B cell (primary cell): ENCODE results near the gene MDC1. TPM values are rescaled to one million over a fixed set of nuclear protein-coding genes. Genes with fewer than 3 reads are reported as not detected.

Source experiments
- ATAC-seq: fragments of 200-7000 bp; cut with Tn5 transposase; one replicate; pipeline ENCODE4 v1.10.0; 2021; ENCODE audit warnings: low read depth, mild to moderate bottlenecking, moderate number of reproducible peaks, moderate library complexity
- CTCF ChIA-PET: fragments of 350-600 bp; sonication (Branson Sonifier 250); formaldehyde crosslinking; loops from one replicate; lab custom pipeline; 2021; ENCODE audit warnings: antibody characterized with exemption, inconsistent platforms; lab: Charles Lee
- POLR2A ChIA-PET: fragments of 350-600 bp; sonication (Branson Sonifier 250); formaldehyde crosslinking; loops from one replicate; lab custom pipeline; 2021; ENCODE audit warnings: antibody characterized with exemption; lab: Charles Lee
- DNase-seq: peaks from one replicate; pipeline ENCODE4 v3.0.0; 2013
- H2AFZ ChIP-seq: 2 replicates; pipeline ENCODE4 v1.6.1; 2012; ENCODE audit warnings: mild to moderate bottlenecking, low read depth, low read length; ENCODE audit not compliant: insufficient read depth, poor library complexity, severe bottlenecking
- H3K27ac ChIP-seq, 2 donors: 1 replicate in 1 of 2; 2 replicates in 1 of 2; pipeline ENCODE4 v1.5.1; 2012 to 2013; ENCODE audit warnings: low read length in 2 of 2, mild to moderate bottlenecking in 2 of 2, moderate library complexity in 1 of 2
- H3K27me3 ChIP-seq, 4 experiments: fragments of 200-600 bp in 1 of 4; sonication (generic) in 1 of 4; replicated peaks in 1 of 4; 1 replicate in 2 of 4; 2 replicates in 2 of 4; pipeline versions ENCODE4 v1.6.1 to v1.7.0; 2013 to 2016; ENCODE audit warnings: low read length in 3 of 4, mild to moderate bottlenecking in 2 of 4, mixed read lengths in 1 of 4, moderate library complexity in 1 of 4; ENCODE audit not compliant: insufficient read depth in 4 of 4, control insufficient read depth in 3 of 4; ENCODE audit errors: control extremely low read depth in 1 of 4
- H3K36me3 ChIP-seq, 2 experiments: replicated peaks in 1 of 2; 1 replicate in 1 of 2; 2 replicates in 1 of 2; pipeline versions ENCODE4 v1.6.1 to v1.7.1; 2013; ENCODE audit warnings: low read length in 1 of 2; ENCODE audit not compliant: insufficient read depth in 2 of 2, control insufficient read depth in 1 of 2; ENCODE audit errors: control extremely low read depth in 1 of 2, extremely low read depth in 1 of 2
- H3K4me1 ChIP-seq, 2 donors: fragments of 200-600 bp in 1 of 2; sonication (generic) in 1 of 2; 1 replicate in 1 of 2; 2 replicates in 1 of 2; pipeline versions ENCODE4 v1.5.1 to v1.6.1; 2013 to 2017; ENCODE audit warnings: low read length in 2 of 2; ENCODE audit not compliant: control insufficient read depth in 2 of 2, insufficient read depth in 2 of 2
- H3K4me2 ChIP-seq: replicated peaks from 2 replicates; pipeline ENCODE3; 2012; ENCODE audit warnings: mild to moderate bottlenecking, low read depth, low read length; ENCODE audit not compliant: poor library complexity, severe bottlenecking
- H3K4me3 ChIP-seq, 5 experiments: fragments of 200-600 bp in 1 of 5; sonication (generic) in 1 of 5; 1 replicate in 3 of 5; 2 replicates in 2 of 5; pipeline versions ENCODE4 v1.5.1 to v1.7.0; 2011 to 2016; ENCODE audit warnings: low read length in 4 of 5, mild to moderate bottlenecking in 4 of 5, low read depth in 2 of 5, control low read depth in 1 of 5, moderate library complexity in 1 of 5; ENCODE audit not compliant: insufficient read depth in 1 of 5; ENCODE audit errors: control extremely low read depth in 1 of 5, extremely low read depth in 1 of 5
- H3K79me2 ChIP-seq: fragments of 200-600 bp; sonication (generic); one replicate; pipeline ENCODE4 v1.6.0; 2016; ENCODE audit warnings: low read length; ENCODE audit not compliant: control insufficient read depth, insufficient read depth
- H3K9ac ChIP-seq: fragments of 200-600 bp; sonication (generic); 2 replicates; pipeline ENCODE4 v1.6.1; 2017; ENCODE audit warnings: mild to moderate bottlenecking, low read length, moderate library complexity
- H3K9me3 ChIP-seq, 3 donors: one replicate each; pipeline versions ENCODE4 v1.6.1 to v1.7.1; 2013; ENCODE audit warnings: low read length in 2 of 3; ENCODE audit not compliant: control insufficient read depth in 2 of 3, insufficient read depth in 1 of 3; ENCODE audit errors: control extremely low read depth in 1 of 3
- H4K20me1 ChIP-seq: 2 replicates; pipeline ENCODE4 v1.6.0; 2012; ENCODE audit warnings: mild to moderate bottlenecking, low read length; ENCODE audit not compliant: insufficient read depth, control insufficient read depth, poor library complexity, severe bottlenecking
- H3K27ac Mint-ChIP-seq: one replicate; pipeline ENCODE4 v1.8.0; 2021; ENCODE audit warnings: mixed read lengths
- H3K27me3 Mint-ChIP-seq: one replicate; pipeline ENCODE4 v1.8.0; 2021; ENCODE audit warnings: mixed read lengths
- H3K4me1 Mint-ChIP-seq: one replicate; pipeline ENCODE4 v1.8.0; 2021; ENCODE audit warnings: mixed read lengths
- H3K4me3 Mint-ChIP-seq: one replicate; pipeline ENCODE4 v1.8.0; 2021; ENCODE audit warnings: mixed read lengths
- H3K9me3 Mint-ChIP-seq: one replicate; pipeline ENCODE4 v1.8.0; 2022; ENCODE audit warnings: mixed read lengths; ENCODE audit not compliant: insufficient read depth
- CTCF ChIP-seq: fragments of 200-600 bp; IDR thresholded peaks from one replicate; pipeline ENCODE4 v1.8.0; 2022; ENCODE audit warnings: antibody characterized with exemption, mild to moderate bottlenecking
- EZH2 ChIP-seq: IDR thresholded peaks from 2 replicates; pipeline ENCODE4 v1.6.1; 2012; ENCODE audit warnings: borderline replicate concordance, low read depth, mild to moderate bottlenecking, moderate library complexity, low read length; ENCODE audit not compliant: insufficient read depth, poor library complexity, severe bottlenecking
- WGBS: methylation state at CpG from one replicate; pipeline ENCODE4 v1.1.5; 2013; ENCODE audit warnings: missing lambda C conversion rate; ENCODE audit not compliant: insufficient coverage; 5-methylcytosine and 5-hydroxymethylcytosine counted together
- intact Hi-C: fragments of 100-400 bp; cut with micrococcal nuclease; formaldehyde crosslinking; loops from one replicate; pipeline ENCODE4 v1.10.0; 2022
- polyA plus RNA-seq: library from polyadenylated mRNA; depleted of rRNA; stranded (reverse); fragments of >200 nt; gene quantifications from 2 replicates; pipeline ENCODE4 v1.2.3, GENCODE V29; 2012
- total RNA-seq, 2 donors: library from RNA; stranded (reverse); fragments of 120-200 nt in 1 of 2; gene quantifications; 1 replicate in 1 of 2; 2 replicates in 1 of 2; pipeline versions ENCODE4 v1.2.3 to v1.2.4, GENCODE V29; 2013 to 2022

Gene MDC1
- total and polyA plus RNA-seq, 2 donors (not counting 1 experiment from before 2014, with no cell fraction given), result 24.9 to 87.4 TPM

DNA sequence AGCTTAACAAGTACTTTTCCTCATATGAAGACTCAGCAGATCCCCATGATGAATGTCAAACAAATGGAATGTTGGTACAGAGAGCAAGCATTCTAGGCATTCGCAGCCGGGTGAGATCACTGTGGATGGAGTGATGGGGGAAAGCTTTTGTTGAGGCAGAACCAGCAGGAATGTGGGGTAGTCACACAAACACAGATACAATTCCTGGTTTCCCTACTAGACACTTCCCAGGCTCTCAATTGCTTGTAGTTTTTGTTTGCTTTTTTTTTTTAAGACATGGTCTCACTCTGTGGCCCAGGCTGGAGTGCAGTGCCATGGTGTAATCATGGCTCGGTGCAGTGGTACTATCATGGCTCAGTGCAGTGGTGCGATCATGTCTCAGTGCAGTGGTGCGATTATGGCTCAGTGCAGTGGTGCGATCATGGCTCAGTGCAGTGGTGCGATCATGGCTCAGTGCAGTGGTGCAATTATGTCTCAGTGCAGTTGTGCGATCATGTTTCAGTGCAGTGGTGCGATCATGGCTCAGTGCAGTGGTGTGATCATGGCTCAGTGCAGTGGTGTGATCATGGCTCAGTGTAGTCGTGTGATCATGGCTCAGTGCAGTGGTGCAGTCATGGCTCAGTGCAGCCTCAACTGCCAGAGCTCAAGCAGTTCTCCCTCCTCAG is 42.6 kb upstream of the MDC1 start:
- 77% methylated on average over 8 of the region's 10 CpGs for WGBS
- Histone ChIP-seq H3K4me2 (no peak overlapping the region), H3K4me1 (peaks cover 12 to 13% of the 10 kb centered on the region in 2 donors), H3K9ac (no peak overlapping the region), H3K9me3 (peaks cover 0 to 7% (median 0%) of the 10 kb centered on the region in 3 donors), H3K27me3 (peaks cover 0 to 9% (median 1%) of the 10 kb centered on the region in 4 experiments), H3K36me3 (no peaks in the 10 kb centered on the region), H3K27ac (no peak overlapping the region), H2AFZ (no peak overlapping the region), H3K79me2 (no peaks in the 10 kb centered on the region), H4K20me1 (no peaks in the 10 kb centered on the region), H3K4me3 (no peak overlapping the region)
- ATAC-seq (no peak), DNase-seq (no peak)
- H3K4me1 Mint-ChIP-seq, result peaks cover 14% of the 10 kb centered on the region
- H3K9me3 Mint-ChIP-seq, result peaks cover 3% of the 10 kb centered on the region
- intact Hi-C loops, result no loop called here
- no peak overlapping the region for H3K4me3 Mint-ChIP-seq
- no peak for TF ChIP-seq CTCF
- TF ChIP-seq EZH2, result no peak
- peaks cover 17% of the 10 kb centered on the region for H3K27me3 Mint-ChIP-seq
- CTCF ChIA-PET, result interaction anchor here (0.6 to 2.2 kb wide), 4 partner anchors 13 to 62 kb away, joined by 3 to 8 read pairs (median 4); no protein-coding TSS in a partner anchor
- POLR2A ChIA-PET, result no interaction called here
- no peak overlapping the region for H3K27ac Mint-ChIP-seq

DNA sequence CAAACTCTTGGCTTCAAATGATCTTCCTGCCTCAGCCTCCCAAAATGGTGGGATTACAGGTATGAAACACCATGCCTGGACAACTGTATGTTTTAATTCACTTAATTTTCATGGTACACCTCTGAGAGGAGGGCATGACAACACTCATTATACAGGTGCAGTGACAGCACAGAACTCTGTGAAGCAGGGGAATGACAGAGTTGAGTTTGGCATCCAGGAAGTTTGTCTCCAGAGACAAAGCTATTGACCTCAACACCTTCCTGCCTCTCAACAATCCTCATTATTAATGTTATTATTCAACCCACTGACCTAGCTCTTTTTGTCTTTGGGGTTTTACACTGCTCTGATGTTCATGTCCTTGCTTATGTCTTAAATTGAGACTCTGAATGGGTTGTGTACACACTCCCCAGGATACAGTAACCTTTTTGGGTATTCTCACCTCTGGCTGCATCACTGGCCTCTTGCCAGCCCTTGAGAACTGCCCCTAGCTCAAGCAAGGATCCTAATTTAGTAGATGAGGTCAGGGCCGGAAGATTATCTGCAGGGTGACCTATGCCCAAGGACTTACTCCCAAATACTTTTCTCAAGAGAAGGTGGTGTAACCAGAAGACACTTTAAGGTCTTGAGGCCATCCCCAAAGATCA is 40.3 kb upstream of the MDC1 start:
- no peak overlapping the region for H3K27ac Mint-ChIP-seq
- H3K4me3 Mint-ChIP-seq, result no peak overlapping the region

More for the DNA sequence above, 40.3 kb upstream of the MDC1 start:
- DNase-seq (no peak), ATAC-seq (no peak)
- H2AFZ ChIP-seq, result no peak overlapping the region
- no peak overlapping the region for H3K27ac ChIP-seq
- peaks cover 12 to 13% of the 10 kb centered on the region in 2 donors for H3K4me1 ChIP-seq
- H4K20me1 ChIP-seq, result no peaks in the 10 kb centered on the region
- H3K9me3 Mint-ChIP-seq, result no peaks in the 10 kb centered on the region
- TF ChIP-seq EZH2 (no peak), CTCF (no peak)
- POLR2A ChIA-PET, result no interaction called here
- H3K27me3 Mint-ChIP-seq, result peaks cover 2% of the 10 kb centered on the region
- H3K4me2 ChIP-seq, result no peak overlapping the region
- H3K36me3 ChIP-seq, result no peaks in the 10 kb centered on the region
- H3K9me3 ChIP-seq, result peaks cover 0 to 7% (median 0%) of the 10 kb centered on the region in 3 donors
- H3K9ac ChIP-seq, result no peak overlapping the region
- no CpG with 5 or more reads among the region's 1 CpG for WGBS
- CTCF ChIA-PET, result no interaction called here
- peaks cover 14% of the 10 kb centered on the region for H3K4me1 Mint-ChIP-seq
- peaks cover 0 to 3% (median 1%) of the 10 kb centered on the region in 4 experiments for H3K27me3 ChIP-seq
- intact Hi-C loops, result no loop called here
- no peaks in the 10 kb centered on the region for H3K79me2 ChIP-seq
- H3K4me3 ChIP-seq, result no peak overlapping the region
